Stimulated activated CD8-positive, alpha-beta memory T cell treated with anti-CD3 and anti-CD28 coated beads, Interleukin-4, amount 100 ng/mL, for 4 hours (primary cell): ENCODE measurements around the gene WDR46.

ENCODE experiments used
- DNase-seq, 2 donors: peaks; one replicate each; pipeline ENCODE4 v3.0.0-alpha.2; 2020; ENCODE audit warnings: low read depth in 2 of 2, low spot score in 1 of 2

Gene WDR46, protein sequence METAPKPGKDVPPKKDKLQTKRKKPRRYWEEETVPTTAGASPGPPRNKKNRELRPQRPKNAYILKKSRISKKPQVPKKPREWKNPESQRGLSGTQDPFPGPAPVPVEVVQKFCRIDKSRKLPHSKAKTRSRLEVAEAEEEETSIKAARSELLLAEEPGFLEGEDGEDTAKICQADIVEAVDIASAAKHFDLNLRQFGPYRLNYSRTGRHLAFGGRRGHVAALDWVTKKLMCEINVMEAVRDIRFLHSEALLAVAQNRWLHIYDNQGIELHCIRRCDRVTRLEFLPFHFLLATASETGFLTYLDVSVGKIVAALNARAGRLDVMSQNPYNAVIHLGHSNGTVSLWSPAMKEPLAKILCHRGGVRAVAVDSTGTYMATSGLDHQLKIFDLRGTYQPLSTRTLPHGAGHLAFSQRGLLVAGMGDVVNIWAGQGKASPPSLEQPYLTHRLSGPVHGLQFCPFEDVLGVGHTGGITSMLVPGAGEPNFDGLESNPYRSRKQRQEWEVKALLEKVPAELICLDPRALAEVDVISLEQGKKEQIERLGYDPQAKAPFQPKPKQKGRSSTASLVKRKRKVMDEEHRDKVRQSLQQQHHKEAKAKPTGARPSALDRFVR

DNA sequence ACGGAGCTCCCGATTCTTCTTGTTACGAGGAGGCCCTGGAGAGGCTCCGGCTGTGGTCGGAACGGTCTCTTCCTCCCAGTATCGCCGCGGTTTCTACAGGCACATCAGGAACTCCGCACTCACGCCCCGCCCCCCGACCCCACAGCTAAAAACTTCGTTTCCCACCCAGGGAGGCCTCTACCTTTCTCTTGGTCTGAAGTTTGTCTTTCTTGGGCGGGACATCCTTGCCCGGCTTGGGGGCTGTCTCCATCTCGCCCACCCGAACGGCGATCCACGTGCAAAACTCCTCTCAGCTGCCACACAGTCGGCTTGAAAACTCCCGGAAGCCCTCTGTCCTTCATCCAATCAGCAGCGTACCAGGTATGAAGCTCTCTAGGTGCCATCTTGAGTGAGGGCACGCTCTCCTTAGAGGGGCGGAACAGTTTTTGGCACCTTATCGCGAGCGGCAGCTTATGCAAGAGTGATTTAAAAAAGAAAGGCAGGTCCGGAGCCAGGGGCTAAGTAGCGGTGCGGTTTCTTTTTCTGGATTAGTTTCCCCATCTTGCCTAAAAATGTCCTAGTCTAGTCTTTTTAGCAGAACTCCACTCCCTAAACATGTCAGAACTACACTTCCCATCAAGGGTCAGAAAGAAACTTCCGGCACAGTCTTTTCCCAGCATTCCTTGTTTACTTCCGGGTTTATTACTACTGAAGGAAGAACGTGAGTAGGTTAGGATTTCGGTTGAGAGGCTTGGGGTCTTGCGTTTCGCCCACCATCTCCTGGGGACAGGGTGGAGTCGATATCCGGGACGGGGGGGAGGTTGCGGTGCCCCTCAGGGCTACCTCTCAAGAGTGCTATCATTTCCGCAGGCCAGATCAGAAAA, at the start of gene WDR46, which contains the start of gene PFDN6:
WDR46 (minus strand) TSS at position 319 of the 863 bp plus-strand sequence; CDS start at position 250, 69 bp downstream.
PFDN6 (plus strand) TSS at position 681 of the 863 bp plus-strand sequence. CDS start 256 bp downstream, outside the sequence.
- DNase-seq, result peak; percentile 62 to 65

DNA sequence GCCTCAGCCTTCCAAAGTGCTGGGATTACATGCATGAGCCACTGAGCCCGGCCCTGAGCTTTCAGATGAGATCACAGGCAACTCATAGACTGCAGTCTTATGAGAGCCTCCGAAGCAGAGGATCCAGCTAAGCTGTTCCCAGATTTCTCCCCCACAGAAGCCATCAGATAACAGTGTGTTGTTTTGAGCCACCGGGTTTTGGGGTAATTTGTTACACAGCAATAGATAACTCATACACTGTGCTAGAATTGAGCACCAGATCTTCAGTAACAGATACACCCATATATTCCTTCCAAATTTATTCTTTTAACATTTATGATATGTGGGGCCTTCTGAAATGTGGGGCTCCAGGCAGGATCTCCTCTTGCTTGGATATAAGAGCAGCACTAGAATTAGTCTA, 47.5 kb upstream of the WDR46 start:
- DNase-seq, result no peak

DNA sequence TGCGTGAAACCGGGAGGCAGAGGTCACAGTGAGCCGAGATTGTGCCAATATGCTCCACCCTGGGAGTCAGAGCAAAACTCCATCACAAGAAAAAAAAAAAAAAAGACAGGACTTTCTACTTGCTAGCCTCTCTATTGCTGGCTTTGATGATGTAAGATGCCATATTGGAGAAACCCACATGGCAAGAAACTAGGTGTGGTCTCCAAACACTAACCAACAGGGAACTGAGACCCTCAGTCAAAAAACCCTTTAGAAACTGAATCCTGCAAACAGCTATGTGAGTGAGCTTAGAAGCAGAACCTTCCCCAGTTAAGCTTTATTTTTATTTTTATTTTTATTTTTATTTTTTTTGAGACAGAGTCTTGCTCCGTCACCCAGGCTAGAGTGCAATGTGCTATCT, 46.9 kb upstream of the WDR46 start:
- no peak for DNase-seq

DNA sequence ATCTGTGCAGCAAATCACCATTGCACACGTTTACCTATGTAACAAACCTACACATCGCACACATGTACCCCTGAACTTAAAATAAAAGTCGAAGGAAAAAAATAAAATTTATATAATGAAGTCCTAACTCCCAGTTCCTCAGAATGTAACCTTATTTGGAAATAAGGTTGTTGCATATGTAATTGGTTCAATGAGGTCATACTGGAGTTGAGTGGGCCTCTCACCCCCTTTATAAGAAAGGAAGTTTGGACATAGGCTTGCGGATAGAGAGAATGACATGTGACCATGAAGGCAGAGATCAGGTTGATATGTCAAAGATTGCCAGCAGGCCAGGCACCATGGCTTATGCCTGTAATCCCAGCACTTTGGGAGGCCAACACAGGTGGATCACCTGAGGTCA, 44.6 kb upstream of the WDR46 start:
- DNase-seq, result no peak

DNA sequence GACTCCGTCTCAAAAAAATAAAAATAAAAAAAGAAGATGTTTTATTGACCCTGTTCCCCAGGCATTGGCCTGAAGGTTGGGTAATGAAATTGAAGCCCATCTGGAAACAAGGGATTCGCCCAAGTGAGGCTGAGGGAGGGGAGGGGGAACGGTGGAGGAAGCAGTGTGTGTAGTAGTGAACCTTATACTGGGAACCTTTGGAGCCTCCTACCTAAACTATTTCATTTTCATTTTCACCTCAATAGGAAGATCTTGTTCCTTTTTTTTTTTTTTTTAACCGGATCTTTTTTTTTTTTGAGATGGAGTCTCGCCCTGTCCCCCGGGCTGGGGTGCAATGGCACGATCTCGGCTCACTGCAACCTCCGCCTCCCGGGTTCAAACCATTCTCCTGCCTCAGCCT, 41.7 kb upstream of the WDR46 start:
- no peak for DNase-seq

DNA sequence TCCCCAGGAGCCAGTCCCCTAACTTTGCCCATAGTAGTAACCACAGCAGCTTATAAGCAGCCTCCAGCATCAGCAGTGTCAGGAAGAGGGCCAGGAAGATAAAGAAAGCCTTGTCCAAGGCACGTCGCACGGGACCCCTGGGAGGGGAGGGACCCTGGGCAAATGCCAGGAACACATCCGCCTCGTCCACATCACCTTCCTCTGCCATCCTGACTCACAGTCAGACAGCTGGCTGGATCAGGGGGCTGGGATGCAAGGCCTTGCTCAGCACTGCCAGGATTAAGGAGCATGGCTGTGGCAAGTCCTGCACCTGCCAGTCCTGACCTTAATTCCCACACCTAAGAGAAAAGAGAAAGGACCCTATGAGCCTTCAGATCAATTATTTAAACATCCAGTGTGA, 40.0 kb upstream of the WDR46 start:
- no peak for DNase-seq

DNA sequence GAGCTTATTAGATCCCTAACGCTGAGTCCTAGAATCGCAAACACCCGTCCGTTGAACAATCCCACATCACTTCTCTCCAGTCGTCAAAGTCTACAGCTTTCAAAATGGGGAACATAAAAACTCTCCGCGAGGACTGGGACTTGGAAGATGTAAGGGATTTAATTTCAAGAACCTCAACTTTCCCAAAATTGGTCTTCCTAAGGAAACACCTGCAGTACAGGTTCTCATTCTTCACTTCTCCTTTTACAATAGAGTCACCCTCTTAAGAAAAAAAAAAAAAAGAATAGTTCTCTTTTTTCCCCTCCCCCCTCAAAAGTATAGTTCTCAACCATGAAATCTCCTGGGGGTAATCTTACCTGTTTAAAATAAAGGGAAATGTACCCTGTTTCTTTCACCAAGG, 35.1 kb upstream of the WDR46 start:
- DNase-seq, result no peak

DNA sequence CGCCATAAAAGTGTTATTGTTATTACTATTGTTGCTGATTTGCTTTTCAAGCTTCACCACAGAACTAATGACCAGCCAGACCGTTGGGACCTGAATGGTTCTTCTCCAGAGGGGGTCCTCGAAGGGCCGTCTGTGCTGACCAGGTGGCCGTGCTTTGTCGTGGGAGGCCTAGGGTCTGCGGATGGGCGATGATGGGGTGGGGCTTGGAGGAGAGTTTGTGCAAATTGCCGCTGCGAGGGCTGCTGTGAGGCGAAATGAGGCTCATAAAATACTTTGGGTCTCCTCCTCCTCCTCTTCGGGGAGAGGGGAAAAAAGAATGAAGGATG, 34.5 kb upstream of the WDR46 start:
- DNase-seq, result no peak

DNA sequence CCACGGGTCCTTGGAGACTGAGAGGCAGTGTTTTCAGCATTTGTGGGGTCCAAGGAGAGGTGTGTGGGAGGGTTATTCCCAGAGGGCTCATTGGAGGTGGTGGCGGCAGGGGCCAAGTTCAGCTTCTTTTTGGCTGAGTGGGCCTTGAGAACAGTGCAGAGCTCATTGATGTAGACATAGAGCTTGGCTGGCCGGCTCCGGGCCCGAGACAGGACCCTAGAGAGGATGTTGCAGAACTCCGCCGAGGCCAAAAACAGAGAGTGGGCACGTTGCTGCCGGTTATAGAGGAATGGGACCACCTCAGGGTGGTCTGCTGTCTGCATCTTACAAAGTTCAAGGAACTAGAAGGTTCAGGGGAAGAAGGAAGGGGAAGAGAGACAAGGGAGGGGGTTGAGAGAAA, 32.2 kb upstream of the WDR46 start:
- DNase-seq, result no peak

DNA sequence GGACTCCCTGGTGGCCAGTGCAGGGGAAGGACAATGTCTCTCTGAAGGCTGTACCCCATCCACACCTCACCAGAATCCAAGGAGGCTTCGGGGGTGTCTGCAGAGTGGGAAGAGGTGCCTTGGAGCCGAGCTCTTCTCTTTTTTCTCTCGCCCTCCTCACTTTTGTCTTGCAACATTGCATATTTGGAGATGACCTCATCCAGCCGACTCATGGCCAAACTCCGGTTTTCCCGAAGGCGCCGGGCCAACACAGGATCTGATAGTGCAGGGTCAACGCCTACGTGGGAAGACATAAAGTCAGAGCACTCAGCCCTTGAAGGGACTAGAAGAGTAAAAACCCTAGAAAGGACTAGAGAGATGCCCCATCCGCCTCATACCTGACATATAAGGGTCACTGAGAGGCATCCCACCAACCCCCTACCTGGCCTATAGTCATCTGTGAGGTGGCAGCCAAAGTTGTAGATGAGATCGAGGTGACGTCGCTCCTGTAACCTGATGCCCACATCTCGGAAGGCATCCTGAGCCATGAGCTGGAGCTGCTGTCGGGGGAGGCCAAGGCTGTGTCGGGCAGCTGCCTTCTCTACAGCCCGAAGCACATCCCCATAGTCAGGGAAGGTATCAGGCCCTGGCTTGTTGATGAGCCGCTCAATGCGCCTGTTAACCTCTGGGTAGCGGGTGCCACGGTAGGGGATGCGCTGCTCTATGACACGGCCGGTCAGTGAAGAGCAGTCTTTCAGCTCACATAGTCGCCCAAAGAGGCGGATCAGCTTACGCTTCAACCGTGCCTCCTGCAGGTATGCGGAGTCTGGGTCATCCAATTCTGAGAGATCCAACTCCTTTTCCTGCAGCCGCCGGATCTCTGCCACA, 31.5 kb upstream of the WDR46 start:
- no peak for DNase-seq

DNA sequence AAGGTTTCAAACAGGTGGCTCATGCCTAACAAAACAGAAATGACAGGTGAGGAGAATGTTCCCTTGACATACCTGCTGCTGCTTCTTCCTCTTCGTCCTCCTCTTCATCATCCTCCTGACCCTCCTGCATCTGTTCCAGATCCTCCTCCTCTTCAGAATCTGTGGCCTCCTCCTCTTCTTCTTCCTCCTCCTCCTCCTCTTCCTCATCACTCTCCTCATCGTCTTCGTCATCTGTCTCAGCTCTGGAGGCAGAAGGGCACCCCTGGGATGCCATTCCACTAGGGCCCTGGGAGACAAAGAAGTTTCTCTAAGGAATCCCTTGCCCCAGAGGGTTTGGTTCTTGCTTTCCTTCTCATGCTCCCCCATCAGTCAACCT, 30.9 kb upstream of the WDR46 start:
- DNase-seq, result no peak

DNA sequence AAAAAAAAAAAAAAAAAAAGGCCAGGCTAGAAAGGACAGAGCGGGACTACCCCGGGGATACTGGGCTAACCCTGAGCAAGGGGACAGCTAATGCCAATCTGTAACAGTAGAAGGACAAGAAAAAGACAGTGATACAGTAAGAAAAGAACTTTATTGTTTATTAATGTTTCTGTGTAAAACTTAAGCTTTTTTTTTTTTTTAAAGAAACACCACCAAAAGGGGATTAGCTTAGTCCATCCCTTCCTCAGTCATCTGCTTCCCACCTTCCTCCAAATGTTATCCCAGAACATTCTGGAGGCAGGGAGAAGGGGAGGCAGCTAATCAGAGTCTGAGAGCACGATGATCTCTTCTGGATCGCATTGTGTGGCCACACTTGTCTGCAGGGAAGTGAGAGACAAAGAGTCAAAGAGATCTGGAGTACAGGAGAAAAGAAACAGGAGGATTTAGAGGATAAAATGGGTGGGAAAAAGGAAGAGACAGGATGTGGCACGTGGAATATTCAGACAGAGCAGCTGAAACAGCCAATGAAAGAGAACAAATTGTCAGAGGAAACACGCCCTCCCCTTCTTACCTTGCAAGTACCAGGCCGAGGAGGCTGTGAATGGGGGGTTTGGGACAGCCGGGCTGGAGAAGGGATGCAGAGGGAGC, 29.5 kb upstream of the WDR46 start:
- DNase-seq, result no peak

DNA sequence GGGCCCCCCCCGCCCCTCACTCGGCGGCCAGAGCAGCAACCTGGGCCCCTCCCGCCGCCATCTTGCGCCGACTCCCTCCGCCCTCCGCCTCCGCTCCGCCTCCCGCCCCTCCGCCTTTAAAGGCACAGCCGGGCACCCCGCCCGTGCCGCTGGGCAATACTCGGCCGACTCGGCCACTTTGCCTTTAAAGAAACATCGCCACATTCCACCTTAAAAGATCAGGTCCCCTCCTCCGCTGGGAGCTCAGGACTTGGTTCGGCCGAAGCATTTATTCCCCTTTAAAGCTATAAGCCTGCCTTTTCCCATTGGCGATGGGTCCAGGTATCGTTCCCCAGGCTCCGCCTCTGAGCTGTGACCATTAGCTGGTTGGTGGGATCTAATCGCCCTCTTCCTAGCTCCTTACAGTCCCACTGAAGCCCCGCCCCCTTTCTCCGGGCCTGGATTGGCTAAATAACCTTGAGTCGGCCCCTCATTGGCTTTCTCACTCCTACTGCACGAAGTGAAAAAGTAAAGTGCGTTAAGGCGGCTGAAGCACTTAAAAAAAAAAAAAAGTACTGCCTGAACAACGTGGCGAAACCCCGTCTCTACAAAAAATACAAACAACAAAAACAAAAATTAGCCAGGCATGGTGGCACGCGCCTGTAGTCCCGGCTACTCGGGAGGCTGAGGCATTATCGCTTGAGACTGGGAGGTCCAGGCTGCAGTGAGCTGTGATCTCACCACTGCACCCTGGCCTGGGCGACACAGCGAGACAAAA, 28.8 kb upstream of the WDR46 start, which contains the start of gene ZBTB22:
ZBTB22 (minus strand) TSS at position 76 of the 757 bp plus-strand sequence. CDS start 828 bp downstream, outside the sequence.
- DNase-seq, result peak; percentile 89 to 90

DNA sequence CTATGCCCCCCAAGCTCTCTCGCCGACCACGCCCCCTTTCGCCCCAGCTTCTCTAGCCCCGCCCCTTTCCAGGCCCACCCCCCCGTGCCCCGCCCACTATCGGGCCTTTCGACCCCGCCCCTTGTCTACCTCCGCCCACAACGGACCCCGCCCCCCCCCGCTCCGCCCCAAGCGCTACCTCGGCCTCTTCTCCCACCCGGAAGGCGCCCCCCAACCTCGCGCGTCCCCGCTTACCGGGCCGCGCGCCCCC, 28.3 kb upstream of the WDR46 start:
- DNase-seq, result peak in 1 of 2 donors; percentile 46

DNA sequence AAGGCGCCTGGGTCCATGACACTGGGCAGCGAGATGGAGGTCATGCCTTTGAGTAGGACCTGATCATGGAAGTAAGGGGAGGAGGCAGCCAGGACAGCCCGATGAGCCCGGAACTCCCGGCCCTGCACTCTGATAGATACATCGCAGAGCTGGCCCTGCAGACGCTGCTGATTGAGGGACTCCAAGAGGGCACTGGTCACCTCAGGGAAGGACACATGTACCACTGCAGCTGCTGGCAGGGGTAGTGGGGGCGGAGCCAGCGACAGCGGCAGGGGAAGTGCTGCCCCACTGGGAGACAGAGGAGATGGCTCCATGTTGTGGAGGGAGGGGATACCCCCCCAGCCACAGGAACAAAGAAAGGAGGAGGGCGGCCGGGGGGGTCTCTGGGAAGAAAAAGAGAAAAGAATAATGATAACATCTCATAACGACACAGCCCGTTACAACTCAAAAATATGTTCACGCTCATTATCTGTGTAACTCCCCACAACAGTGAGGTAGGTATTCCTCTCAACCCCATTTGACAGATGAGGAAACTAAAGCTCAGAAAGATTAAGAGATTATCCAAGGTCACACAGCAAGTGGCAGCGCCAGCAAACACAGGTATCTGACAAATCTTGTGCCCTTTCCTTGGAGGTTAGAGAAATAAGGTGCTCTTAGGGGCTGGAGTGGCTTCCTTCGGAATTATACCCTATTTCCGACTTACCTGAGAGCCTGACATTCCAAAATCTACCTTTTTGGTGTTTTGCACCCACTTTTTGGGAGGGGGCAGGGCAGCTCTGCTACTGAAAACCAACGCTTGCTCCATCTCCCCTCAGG, 27.8 kb upstream of the WDR46 start:
- DNase-seq, result no peak

DNA sequence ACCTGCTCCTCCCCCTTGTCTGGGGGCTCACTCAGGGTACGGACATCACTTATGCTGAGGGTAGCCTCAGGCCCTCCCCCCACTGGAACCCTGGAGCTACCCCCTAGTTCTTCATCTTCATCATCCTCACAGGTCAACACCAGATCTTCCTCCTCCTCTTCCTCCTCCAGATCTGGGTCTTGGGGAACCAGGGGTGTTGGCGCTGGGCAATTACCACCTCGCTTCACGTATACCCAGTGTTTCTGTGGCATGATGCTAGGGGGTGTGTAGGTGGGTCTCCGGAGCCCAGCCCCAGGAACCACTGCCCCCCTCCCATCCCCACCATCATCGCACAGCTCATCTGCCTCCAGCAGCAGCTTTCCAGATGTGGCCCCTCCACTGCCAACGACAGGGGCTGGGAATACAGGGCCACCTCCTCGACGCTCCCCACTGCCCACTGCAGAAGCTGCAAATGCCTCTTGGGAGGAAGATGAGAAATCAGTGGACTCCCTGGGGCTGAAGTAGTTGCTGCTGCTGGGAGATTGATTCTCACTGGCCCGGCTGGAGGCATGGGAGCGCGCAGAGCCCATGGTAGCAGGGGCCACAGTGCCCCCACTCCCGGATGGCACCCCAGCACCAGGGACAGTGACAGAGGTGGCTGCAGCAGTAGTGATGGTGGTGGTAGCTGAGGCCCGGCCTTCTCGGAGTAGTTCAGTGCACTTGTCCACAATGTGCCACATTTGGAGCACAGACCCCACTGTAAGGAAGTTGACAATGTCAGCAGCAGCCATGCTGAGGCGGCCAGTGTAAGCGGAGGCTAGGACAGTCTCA, 27.0 kb upstream of the WDR46 start:
- no peak for DNase-seq

DNA sequence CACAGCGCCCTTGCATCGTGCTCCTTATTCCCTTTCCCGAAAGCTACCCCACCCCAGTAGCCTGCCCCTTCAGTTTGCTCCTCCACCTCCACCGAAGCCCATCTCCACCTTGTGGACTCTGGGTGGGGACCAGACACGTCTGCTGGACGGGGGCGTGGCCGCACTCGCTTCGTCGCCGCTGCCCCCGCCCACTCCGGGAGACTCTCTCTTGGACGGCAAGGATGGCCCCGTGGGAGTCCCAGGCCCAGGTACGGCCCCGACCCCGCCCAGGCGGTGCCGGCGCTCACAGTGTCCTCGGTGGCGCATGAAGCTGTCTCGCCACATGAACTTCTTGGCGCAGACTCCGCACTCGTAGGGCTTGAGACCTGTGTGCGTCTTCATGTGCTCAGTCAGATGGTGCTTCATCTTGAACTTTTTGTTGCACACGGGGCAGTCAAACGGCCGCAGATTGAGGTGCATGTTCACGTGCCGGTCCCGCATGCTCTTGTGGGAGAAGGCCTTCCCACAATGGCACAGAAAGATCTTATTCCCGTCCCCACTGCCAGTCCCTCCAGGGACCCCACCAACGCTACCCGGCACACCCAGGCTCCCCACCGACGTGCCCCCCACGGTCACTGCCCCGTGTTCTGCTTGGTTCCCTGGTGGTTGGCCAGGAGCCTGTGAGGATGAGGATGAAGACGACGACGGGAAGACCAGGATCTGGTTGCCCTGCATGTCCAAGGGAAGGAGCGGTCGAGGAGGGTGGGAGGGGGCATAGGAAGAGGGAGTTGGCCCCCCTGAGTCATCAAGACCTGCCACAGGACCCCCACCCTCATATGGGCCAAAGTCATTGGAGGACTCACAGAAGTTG, 26.1 kb upstream of the WDR46 start:
- no peak for DNase-seq
